H1 (cell line): ENCODE measurements around the gene KIAA1755. TPM values are rescaled to one million over a fixed set of nuclear protein-coding genes. Genes with fewer than 3 reads are reported as not detected.

Source experiments
- CTCF ChIA-PET: fragments of 300-600 bp; sonication (Branson Sonifier 250); formaldehyde crosslinking; loops from one replicate; lab custom pipeline; 2021; ENCODE audit not compliant: partially characterized antibody; lab: Charles Lee
- POLR2A ChIA-PET: fragments of 300-600 bp; sonication (Branson Sonifier 250); formaldehyde crosslinking; loops from one replicate; lab custom pipeline; 2021; ENCODE audit warnings: inconsistent platforms; ENCODE audit not compliant: partially characterized antibody; lab: Charles Lee
- DNase-seq, 2 experiments: peaks; one replicate each; pipeline versions ENCODE4 v3.0.0 to v3.0.0-alpha.2; 2010 to 2022; ENCODE audit warnings: low spot score in 2 of 2, low read depth in 1 of 2, mixed read lengths in 1 of 2
- FAIRE-seq: peaks from 2 replicates; lab custom pipeline; 2011; peaks lifted over from hg19 to GRCh38; lab: Jason Lieb, UNC
- H2AFZ ChIP-seq: 2 replicates; pipeline ENCODE4 v1.8.1; 2012; ENCODE audit warnings: low read length, inconsistent platforms
- H2AK5ac ChIP-seq: 2 replicates; pipeline ENCODE4 v1.6.1; 2013; ENCODE audit warnings: low read depth, low read length
- H2BK120ac ChIP-seq: replicated peaks from 2 replicates; pipeline ENCODE3; 2013; ENCODE audit warnings: low read depth, low read length, inconsistent platforms
- H2BK12ac ChIP-seq: 2 replicates; pipeline ENCODE4 v1.6.1; 2013; ENCODE audit warnings: low read depth, low read length
- H2BK15ac ChIP-seq: 2 replicates; pipeline ENCODE4 v1.6.1; 2013; ENCODE audit warnings: low read length
- H2BK20ac ChIP-seq: 2 replicates; pipeline ENCODE4 v1.6.1; 2013; ENCODE audit warnings: low read length
- H2BK5ac ChIP-seq: 2 replicates; pipeline ENCODE4 v1.6.1; 2013; ENCODE audit warnings: low read depth, low read length
- H3K14ac ChIP-seq: 2 replicates; pipeline ENCODE4 v1.6.1; 2013; ENCODE audit warnings: inconsistent platforms; ENCODE audit not compliant: insufficient read length
- H3K18ac ChIP-seq: 2 replicates; pipeline ENCODE4 v1.6.1; 2013; ENCODE audit warnings: low read length; ENCODE audit errors: extremely low read depth
- H3K23ac ChIP-seq: 2 replicates; pipeline ENCODE4 v1.6.1; 2013; ENCODE audit warnings: inconsistent platforms; ENCODE audit not compliant: insufficient read length
- H3K23me2 ChIP-seq: 2 replicates; pipeline ENCODE4 v1.6.1; 2013; ENCODE audit warnings: low read depth, low read length
- H3K27ac ChIP-seq: 2 replicates; pipeline ENCODE4 v1.6.1; 2011; ENCODE audit warnings: low read depth, low read length, inconsistent platforms
- H3K27me3 ChIP-seq, 4 experiments: replicated peaks in 1 of 4; 1 replicate in 1 of 4; 2 replicates in 3 of 4; pipeline versions ENCODE4 v1.6.1 to v1.8.1; 2011 to 2013; ENCODE audit warnings: low read length in 3 of 4, mild to moderate bottlenecking in 3 of 4, inconsistent platforms in 2 of 4, mixed read lengths in 2 of 4, moderate library complexity in 1 of 4; ENCODE audit not compliant: control insufficient read depth in 3 of 4, insufficient read depth in 3 of 4; ENCODE audit errors: extremely low read depth in 1 of 4
- H3K36me3 ChIP-seq, 4 experiments: 2 replicates each; pipeline versions ENCODE4 v1.6.1 to v1.8.1; 2011 to 2013; ENCODE audit warnings: mild to moderate bottlenecking in 4 of 4, low read length in 3 of 4, moderate library complexity in 2 of 4, control low read depth in 1 of 4, inconsistent platforms in 1 of 4; ENCODE audit not compliant: insufficient read depth in 4 of 4, control insufficient read depth in 2 of 4
- H3K4ac ChIP-seq: replicated peaks from 2 replicates; pipeline ENCODE3; 2013; ENCODE audit warnings: low read length, low read depth, mixed read lengths, inconsistent platforms; ENCODE audit not compliant: insufficient read length
- H3K4me1 ChIP-seq, 4 experiments: replicated peaks in 1 of 4; 1 replicate in 1 of 4; 2 replicates in 3 of 4; pipeline versions ENCODE4 v1.6.1 to v1.8.1; 2011 to 2013; ENCODE audit warnings: low read length in 3 of 4, inconsistent platforms in 2 of 4, mixed read lengths in 1 of 4; ENCODE audit not compliant: insufficient read depth in 4 of 4, control insufficient read depth in 3 of 4
- H3K4me2 ChIP-seq, 2 experiments: 2 replicates each; pipeline versions ENCODE4 v1.6.1 to v1.8.1; 2011 to 2013; ENCODE audit warnings: low read depth in 2 of 2, low read length in 2 of 2, control low read depth in 1 of 2, inconsistent platforms in 1 of 2, mild to moderate bottlenecking in 1 of 2; ENCODE audit not compliant: insufficient read depth in 1 of 2
- H3K4me3 ChIP-seq, 4 experiments: fragments of 200-600, 300-600 bp in 1 of 4; sonication (generic), shearing (Covaris generic), sonication (Bioruptor Twin) in 1 of 4; 2 replicates each; pipeline versions ENCODE4 v1.5.1 to v1.8.1; 2011 to 2016; ENCODE audit warnings: low read length in 4 of 4, low read depth in 3 of 4, control low read depth in 2 of 4, inconsistent platforms in 2 of 4, mild to moderate bottlenecking in 2 of 4, mixed read lengths in 1 of 4, moderate library complexity in 1 of 4; ENCODE audit not compliant: insufficient read depth in 2 of 4; ENCODE audit errors: extremely low read depth in 1 of 4
- H3K56ac ChIP-seq: replicated peaks from 2 replicates; pipeline ENCODE3; 2013; ENCODE audit warnings: low read depth, mild to moderate bottlenecking, mixed read lengths, low read length, inconsistent platforms; ENCODE audit not compliant: insufficient read length
- H3K79me1 ChIP-seq: 2 replicates; pipeline ENCODE4 v1.6.1; 2013; ENCODE audit warnings: low read depth, low read length, control low read depth
- H3K79me2 ChIP-seq, 2 experiments: 2 replicates each; pipeline versions ENCODE4 v1.6.1 to v1.8.1; 2012 to 2013; ENCODE audit warnings: low read length in 2 of 2, mild to moderate bottlenecking in 2 of 2, inconsistent platforms in 1 of 2; ENCODE audit not compliant: insufficient read depth in 2 of 2, control insufficient read depth in 1 of 2
- H3K9ac ChIP-seq, 4 experiments: replicated peaks in 1 of 4; 1 replicate in 1 of 4; 2 replicates in 3 of 4; pipeline versions ENCODE4 v1.6.1 to v1.8.1; 2011 to 2013; ENCODE audit warnings: low read depth in 3 of 4, low read length in 3 of 4, control low read depth in 2 of 4, mild to moderate bottlenecking in 2 of 4, moderate library complexity in 2 of 4, inconsistent platforms in 1 of 4; ENCODE audit errors: extremely low read depth in 1 of 4
- H3K9me3 ChIP-seq, 2 experiments: 2 replicates each; pipeline versions ENCODE4 v1.6.1 to v1.8.1; 2012 to 2013; ENCODE audit warnings: mild to moderate bottlenecking in 2 of 2, moderate library complexity in 2 of 2, control low read depth in 1 of 2, inconsistent platforms in 1 of 2, low read depth in 1 of 2, low read length in 1 of 2, mixed read lengths in 1 of 2; ENCODE audit not compliant: insufficient read depth in 2 of 2
- H4K20me1 ChIP-seq, 2 experiments: replicated peaks in 1 of 2; 2 replicates each; pipeline versions ENCODE3 to v1.8.1; 2011 to 2013; ENCODE audit warnings: inconsistent platforms in 2 of 2, low read length in 2 of 2, mild to moderate bottlenecking in 1 of 2; ENCODE audit not compliant: insufficient read depth in 2 of 2, control insufficient read depth in 1 of 2
- H4K5ac ChIP-seq: 2 replicates; pipeline ENCODE4 v1.6.1; 2013; ENCODE audit warnings: low read length, low read depth, mixed read lengths, inconsistent platforms; ENCODE audit not compliant: insufficient read length
- H4K8ac ChIP-seq: 2 replicates; pipeline ENCODE4 v1.8.0; 2013; ENCODE audit warnings: mild to moderate bottlenecking, moderate library complexity, low read length, inconsistent platforms; ENCODE audit not compliant: insufficient read depth; ENCODE audit errors: extremely low read depth
- H4K91ac ChIP-seq: replicated peaks from 2 replicates; pipeline ENCODE3; 2013; ENCODE audit warnings: low read length, mixed read lengths, inconsistent platforms; ENCODE audit not compliant: insufficient read length
- CBX5 ChIP-seq: fragments of 300-800, 300-1000 bp; sonication (generic); IDR thresholded peaks from 2 replicates; pipeline ENCODE4 v1.7.1; 2016; ENCODE audit warnings: antibody characterized with exemption, low read length, low read depth
- EP300 ChIP-seq, 2 experiments: IDR thresholded peaks; 1 replicate in 1 of 2; 2 replicates in 1 of 2; pipeline ENCODE4 v1.6.1; 2011 to 2012; ENCODE audit warnings: low read depth in 2 of 2, low read length in 2 of 2, mild to moderate bottlenecking in 2 of 2, borderline replicate concordance in 1 of 2, inconsistent platforms in 1 of 2, moderate library complexity in 1 of 2
- KDM1A ChIP-seq: fragments of 200-600, 300-600 bp; sonication (generic); IDR thresholded peaks from 2 replicates; pipeline ENCODE4 v1.7.1; 2016; ENCODE audit warnings: mild to moderate bottlenecking, low read length, borderline replicate concordance
- KDM4A ChIP-seq: IDR thresholded peaks from one replicate; pipeline ENCODE4 v1.7.1; 2012; ENCODE audit warnings: low read depth, mild to moderate bottlenecking, moderate library complexity, low read length, inconsistent platforms; ENCODE audit not compliant: severe bottlenecking
- RBBP5 ChIP-seq: IDR thresholded peaks from 2 replicates; pipeline ENCODE4 v1.7.1; 2012; ENCODE audit warnings: low read depth, mild to moderate bottlenecking, inconsistent platforms, low read length, moderate library complexity, borderline replicate concordance
- SIN3A ChIP-seq, 2 experiments: IDR thresholded peaks in 1 of 2; conservative IDR thresholded peaks in 1 of 2; 2 replicates each; pipeline ENCODE4 v1.6.1; 2011 to 2012; ENCODE audit warnings: low read length in 2 of 2, improper control_type of control experiment in 1 of 2, low read depth in 1 of 2, mild to moderate bottlenecking in 1 of 2
- SP2 ChIP-seq: IDR thresholded peaks from 2 replicates; pipeline ENCODE4 v1.6.1; 2012; ENCODE audit warnings: mild to moderate bottlenecking, low read length, inconsistent platforms
- SP4 ChIP-seq: IDR thresholded peaks from 2 replicates; pipeline ENCODE4 v1.6.1; 2012; ENCODE audit warnings: low read length, inconsistent platforms
- TEAD4 ChIP-seq: IDR thresholded peaks from 2 replicates; pipeline ENCODE4 v1.6.1; 2012; ENCODE audit warnings: low read depth, low read length, inconsistent platforms, mixed read lengths
- YY1 ChIP-seq: IDR thresholded peaks from 2 replicates; pipeline ENCODE4 v1.6.1; 2011; ENCODE audit warnings: low read depth, mild to moderate bottlenecking, low read length
- WGBS, 2 experiments: shearing (Covaris generic) in 1 of 2; methylation state at CpG; one replicate each; pipeline versions ENCODE4 v1.1.6 to v1.1.7; 2013 to 2015; ENCODE audit warnings: low lambda C conversion rate in 2 of 2, mixed read lengths in 2 of 2, inconsistent platforms in 1 of 2, low coverage in 1 of 2, missing lambda C conversion rate in 1 of 2; ENCODE audit not compliant: insufficient replicate concordance in 2 of 2, insufficient coverage in 1 of 2, insufficient read length in 1 of 2; ENCODE audit errors: extremely low coverage in 1 of 2, missing lambda C conversion rate in 1 of 2; 5-methylcytosine and 5-hydroxymethylcytosine counted together
- polyA plus RNA-seq, 7 experiments: library from polyadenylated mRNA; depleted of rRNA in 3 of 7; stranded (reverse) in 5 of 7; unstranded in 2 of 7; fragments of >200 nt in 5 of 7; fragments of 200-250 nt in 2 of 7; gene quantifications; 1 replicate in 5 of 7; 2 replicates in 1 of 7; 4 replicates in 1 of 7; pipeline versions ENCODE4 v1.2.1 to v1.2.3, GENCODE V29; 2011 to 2013; ENCODE audit warnings: missing spikeins in 2 of 7, mixed read lengths in 2 of 7
- total RNA-seq: library from RNA; stranded (reverse); fragmentation: NEBNext Ultra II Directional; extraction: Animal tissue kit (Norgen Biotek cat#: 25700); gene quantifications from 2 replicates; pipeline ENCODE4 v1.2.1, GENCODE V29; 2021

KIAA1755 gene
- total and polyA plus RNA-seq, 2 of the 8 experiments (the other 6 are each of a cell fraction or from before 2014, with no cell fraction given): 0.23 TPM; not detected in 1

DNA sequence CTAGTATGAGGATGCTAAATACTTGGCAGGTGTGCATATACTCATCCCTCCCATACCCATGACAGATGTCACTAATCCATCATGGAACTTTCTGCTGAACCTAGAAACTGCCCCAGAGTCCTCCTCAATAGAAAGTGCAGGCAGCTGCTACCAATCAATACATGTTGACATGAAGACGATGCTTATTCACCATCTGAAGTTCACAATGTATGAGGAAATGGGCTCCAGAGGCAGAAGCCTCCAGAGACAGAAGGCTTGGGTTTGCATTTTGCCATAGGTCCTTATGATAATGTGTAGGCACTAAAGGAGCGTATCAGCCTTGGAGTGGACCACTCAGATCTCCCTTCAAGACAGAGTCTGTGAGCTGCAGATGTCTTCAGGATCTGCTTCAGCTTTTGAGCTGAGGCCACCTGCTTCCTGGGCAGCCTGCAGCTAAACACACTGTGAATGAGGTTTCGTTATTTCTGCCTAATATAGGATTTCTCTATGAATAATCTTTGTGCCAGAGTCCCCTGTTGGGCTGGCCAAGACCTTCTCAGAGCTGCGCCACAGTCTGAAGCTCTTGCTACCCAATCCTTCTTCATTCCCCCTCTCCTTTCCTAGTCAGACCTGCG lies 7.5 kb upstream of the KIAA1755 start:
- H3K56ac ChIP-seq: no peak overlapping the region
- H4K91ac ChIP-seq: no peak overlapping the region
- no peak overlapping the region for H2BK15ac ChIP-seq
- no peak overlapping the region for H3K4ac ChIP-seq
- no peaks in the 10 kb centered on the region for H3K27me3 ChIP-seq
- POLR2A ChIA-PET: no interaction called here
- CTCF ChIA-PET: interaction anchor here (1.1 to 1.3 kb wide), 3 partner anchors 34 to 38 kb away, joined by 3 read pairs; no protein-coding TSS in a partner anchor
- H3K79me1 ChIP-seq: no peaks in the 10 kb centered on the region
- no peaks in the 10 kb centered on the region for H3K23me2 ChIP-seq
- H4K5ac ChIP-seq: no peak overlapping the region
- no peak overlapping the region for H2BK20ac ChIP-seq
- no peak overlapping the region for H2BK120ac ChIP-seq
- no peak overlapping the region for H2AFZ ChIP-seq
- no peak for FAIRE-seq
- no peak overlapping the region for H3K9ac ChIP-seq
- no peaks in the 10 kb centered on the region for H4K20me1 ChIP-seq
- H2AK5ac ChIP-seq: no peak overlapping the region
- no peak overlapping the region for H3K4me3 ChIP-seq
- H3K23ac ChIP-seq: no peak overlapping the region
- H4K8ac ChIP-seq: no peak overlapping the region
- no peak overlapping the region for H3K14ac ChIP-seq
- H2BK5ac ChIP-seq: no peak overlapping the region
- H2BK12ac ChIP-seq: no peak overlapping the region
- no peaks in the 10 kb centered on the region for H3K9me3 ChIP-seq
- no peaks in the 10 kb centered on the region for H3K36me3 ChIP-seq
- H3K18ac ChIP-seq: no peak overlapping the region
- 87% methylated on average over 5 of the region's 5 CpGs; no CpG with 5 or more reads in 1 of the 2 experiments for WGBS, 2 experiments
- no peak overlapping the region for H3K27ac ChIP-seq
- H3K4me1 ChIP-seq: no peaks in the 10 kb centered on the region
- no peak overlapping the region for H3K4me2 ChIP-seq
- no peaks in the 10 kb centered on the region for H3K79me2 ChIP-seq
- DNase-seq: no peak
- no peak for TF ChIP-seq CBX5
- TF ChIP-seq KDM1A: no peak
- TF ChIP-seq EP300 (IDR thresholded peaks at IDR 0.05; ENCODE audit: borderline replicate concordance in 1 of 2, low read depth in 2 of 2, low read length in 2 of 2): no peak
- TF ChIP-seq YY1: no peak
- no peak for TF ChIP-seq SIN3A (conservative IDR thresholded peaks at IDR 0.05 in 1 of 2, IDR thresholded peaks at IDR 0.05 in 1 of 2; ENCODE audit: low read depth in 1 of 2, low read length in 2 of 2)
- no peak for TF ChIP-seq SP4
- TF ChIP-seq SP2: no peak
- no peak for TF ChIP-seq KDM4A
- TF ChIP-seq TEAD4: no peak
- no peak for TF ChIP-seq RBBP5
